Measurements from ENCODE around the gene LETM1. TPM values are rescaled to one million over a fixed set of nuclear protein-coding genes. Genes with fewer than 3 reads are reported as not detected.
A peak's percentile ranks its signal among the peaks of the same experiment; 100 is the strongest.

LETM1 gene
- total RNA-seq, 1 donor from 2014 or later: 56.1 TPM

DNA sequence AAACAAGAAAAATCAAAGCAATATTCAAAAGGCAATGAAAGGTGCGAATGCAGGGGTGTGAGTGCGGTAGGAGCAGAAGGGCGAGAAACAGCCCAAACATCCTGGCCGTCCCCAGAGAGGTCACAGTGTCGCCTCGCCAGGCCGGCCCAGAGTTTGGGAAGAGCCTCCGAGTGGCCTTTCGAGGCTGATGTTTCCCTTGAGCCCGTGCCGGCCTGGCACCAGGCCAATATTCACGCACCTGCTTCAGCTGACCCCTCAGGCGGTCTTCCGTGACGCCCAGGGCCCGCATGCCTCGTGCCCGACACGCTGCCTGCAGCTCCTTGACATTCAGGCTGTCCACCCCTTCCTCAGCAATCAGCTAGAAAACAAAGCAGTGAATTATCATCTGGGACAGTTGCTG lies 30.6 kb downstream of the LETM1 start:
- no peak for DNase-seq (ENCODE audit: low spot score)

- no peak for DNase-seq (ENCODE audit: low spot score)
Observed at GRCh38 chr4:1824746-1825145, 31.2 kb downstream of the LETM1 start.

DNA sequence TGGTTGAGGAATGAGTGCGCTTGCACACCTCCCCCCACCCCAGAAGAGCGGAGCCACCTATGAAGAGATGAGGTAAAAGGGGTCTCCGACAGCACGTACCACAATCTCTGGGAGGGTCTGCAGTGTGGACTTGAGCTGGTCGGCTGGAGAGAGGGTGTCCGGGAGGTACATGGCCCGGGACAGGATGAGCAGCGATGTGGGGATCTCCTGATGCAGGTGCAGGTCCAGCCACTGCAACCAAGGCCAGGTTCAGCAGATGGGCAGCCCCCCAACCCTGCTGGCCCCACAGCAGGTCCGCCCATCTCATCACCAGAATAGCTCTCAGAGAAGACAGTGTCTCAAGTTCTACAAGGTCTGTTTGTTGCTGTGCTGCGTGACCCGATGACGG lies 32.4 kb downstream of the LETM1 start:
- DNase-seq (ENCODE audit: low spot score): no peak

DNA sequence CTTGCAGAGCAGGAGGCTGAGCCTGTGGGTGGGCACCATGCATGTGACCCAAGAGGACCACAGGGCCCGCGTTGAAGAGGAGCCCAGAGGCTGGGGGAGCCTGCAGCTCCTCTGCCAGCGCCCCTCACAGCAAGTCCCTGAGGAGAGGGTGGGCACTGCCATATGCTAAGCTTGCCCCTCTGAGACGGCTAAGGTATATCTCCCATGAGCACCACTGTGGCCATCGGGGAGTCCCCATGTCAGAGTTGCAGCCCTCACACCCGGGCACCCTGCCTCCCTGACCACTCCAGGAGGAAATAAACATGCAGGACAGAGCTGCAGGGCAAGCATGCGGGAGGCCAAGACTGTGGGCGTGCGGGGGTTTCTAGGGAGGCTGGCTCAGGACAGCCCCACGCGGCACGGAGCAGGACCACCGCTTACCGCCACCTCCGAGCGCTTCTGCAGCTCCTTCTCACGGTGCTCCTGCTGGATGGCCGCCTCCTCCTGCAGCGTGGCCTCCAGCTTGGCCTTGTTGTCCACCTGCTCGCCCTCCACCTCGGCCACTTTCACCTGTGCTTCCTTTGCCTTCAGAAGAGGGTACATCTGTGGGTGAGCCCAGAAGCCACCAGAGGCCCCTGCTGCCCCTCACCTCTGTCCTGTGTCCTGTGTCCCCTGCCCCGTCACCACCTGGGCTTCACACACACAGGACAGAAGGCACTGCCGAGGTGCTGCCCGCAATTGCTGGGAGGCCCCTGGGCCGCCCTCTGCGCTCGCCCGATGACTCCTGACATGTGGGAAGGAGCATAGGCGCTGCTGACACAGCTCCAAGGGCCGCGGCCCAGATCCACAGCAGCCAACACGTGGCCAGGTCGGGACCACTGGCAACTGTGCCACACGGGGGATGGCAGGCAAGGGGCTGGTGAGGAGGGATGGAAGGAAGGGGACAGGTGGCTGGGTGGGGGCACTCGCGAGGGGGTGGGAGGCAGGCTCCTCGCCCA lies 33.1 kb downstream of the LETM1 start:
- DNase-seq (ENCODE audit: low spot score): no peak

DNA sequence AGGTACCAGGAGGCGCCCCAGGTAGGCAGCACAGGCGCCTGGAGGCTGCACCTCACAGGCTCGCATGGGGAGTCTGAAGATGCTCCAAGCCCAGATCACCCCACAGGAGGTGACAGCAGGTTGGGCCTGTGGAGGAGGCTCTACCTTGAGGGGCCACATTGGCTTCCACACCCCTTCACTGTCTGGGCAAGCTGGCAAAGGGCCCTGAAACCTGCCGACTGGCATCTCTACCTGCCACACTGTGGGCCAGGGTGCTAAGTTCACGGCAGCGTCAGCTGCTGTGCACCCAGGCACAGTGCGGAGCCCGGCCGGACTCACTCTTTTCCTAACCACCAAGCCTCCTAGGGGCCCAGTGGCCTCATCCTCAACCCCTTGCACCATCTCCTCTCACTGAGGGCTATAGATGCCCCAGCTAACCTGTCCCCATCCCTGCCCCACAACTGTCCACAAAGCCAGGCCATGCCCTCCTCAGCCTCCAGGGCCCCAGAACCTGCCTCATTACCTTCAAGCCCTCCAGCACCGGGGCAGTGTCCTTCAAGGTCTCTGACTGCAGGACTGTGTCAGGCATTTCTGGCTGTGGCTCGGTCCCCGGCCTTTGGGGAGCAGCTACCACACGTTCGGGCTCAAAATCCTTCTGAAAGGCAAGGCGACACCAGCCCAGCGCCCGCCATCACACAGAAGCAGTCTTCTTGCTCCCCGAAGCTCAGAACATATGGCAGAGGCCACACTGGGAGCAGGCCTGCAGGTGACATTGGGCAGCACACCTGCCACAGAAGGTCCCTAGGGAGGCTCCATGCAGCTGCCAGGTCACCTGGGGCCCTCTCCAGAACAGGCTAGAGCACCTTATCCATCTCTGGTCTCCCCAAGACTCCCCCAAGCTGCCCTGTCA lies 34.0 kb downstream of the LETM1 start:
- DNase-seq (ENCODE audit: low spot score): no peak

- DNase-seq (ENCODE audit: low spot score): no peak
Observed at GRCh38 chr4:1819816-1820215, 36.1 kb downstream of the LETM1 start.

- no peak for DNase-seq (ENCODE audit: low spot score)
Observed at GRCh38 chr4:1819284-1819683, 36.7 kb downstream of the LETM1 start.

GRCh38 chr4:1815997-1816860 lies 39.7 kb downstream of the LETM1 start:
- no peak for DNase-seq (ENCODE audit: low spot score)

GRCh38 chr4:1815096-1815996 lies 40.6 kb downstream of the LETM1 start:
- DNase-seq (ENCODE audit: low spot score): no peak

- no peak for DNase-seq (ENCODE audit: low spot score)
Observed at GRCh38 chr4:1814453-1814852, 41.5 kb downstream of the LETM1 start.

- DNase-seq (ENCODE audit: low spot score): no peak
Observed at GRCh38 chr4:1813915-1814314, 42.0 kb downstream of the LETM1 start.

DNA sequence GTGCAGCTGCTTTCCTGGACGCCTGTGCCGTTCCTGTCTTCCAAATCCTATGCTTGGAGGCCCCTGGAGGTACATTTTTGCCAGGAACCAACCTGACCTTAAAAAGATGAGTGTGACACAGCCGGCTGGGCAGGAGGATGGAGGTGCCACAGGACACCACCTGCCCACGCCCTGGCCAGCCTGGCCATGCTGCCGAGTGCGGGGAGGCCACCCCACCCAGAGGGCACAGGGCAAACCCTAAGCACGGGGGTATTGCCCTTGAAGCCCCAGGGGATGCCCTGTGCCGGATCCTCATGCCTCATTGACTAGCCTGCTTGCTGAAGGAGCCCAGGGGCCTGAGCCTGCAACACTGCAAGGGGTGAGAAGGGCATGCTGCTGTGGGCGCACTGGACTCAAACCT lies 42.7 kb downstream of the LETM1 start:
- no peak for DNase-seq (ENCODE audit: low spot score)

DNA sequence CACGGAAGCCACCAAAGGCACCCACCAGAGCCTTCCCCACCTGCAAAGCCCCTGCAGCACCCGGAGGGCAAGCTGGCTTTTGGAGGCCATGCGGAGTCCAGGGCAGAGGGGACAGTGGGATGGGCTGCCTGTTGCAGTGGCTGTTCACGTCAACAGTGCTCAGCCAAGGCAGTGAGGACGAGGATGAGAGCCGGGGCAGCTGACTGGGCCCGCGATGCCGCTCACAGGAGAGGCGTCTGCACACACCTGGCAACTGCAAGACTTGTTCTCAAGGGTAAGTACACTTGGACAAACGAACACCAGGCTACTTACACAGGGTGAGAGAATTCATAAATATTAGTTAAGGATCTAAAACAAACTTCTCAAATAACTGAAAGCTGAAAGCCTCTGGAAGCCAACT lies 43.2 kb downstream of the LETM1 start:
- DNase-seq (ENCODE audit: low spot score): no peak

DNA sequence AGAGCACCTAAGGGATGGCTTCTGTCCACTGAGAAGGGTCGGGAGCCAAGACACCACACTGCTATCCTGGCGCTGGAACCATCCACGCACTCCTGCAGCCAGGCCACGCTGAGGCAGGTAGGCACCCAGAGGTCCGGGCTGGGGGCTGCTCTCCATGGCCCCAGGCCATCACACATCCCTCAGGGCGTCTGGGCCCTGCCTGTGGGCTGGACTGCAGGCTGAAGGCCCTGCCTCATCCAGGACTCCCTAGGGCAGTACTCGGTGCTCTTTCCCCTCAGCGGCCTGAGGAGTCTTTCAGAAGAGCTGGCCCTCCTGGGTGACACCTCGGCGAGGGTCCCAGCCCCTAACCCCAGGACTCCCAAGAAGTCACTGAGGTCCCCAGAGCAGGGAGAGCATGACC lies 45.2 kb downstream of the LETM1 start:
- no peak for DNase-seq (ENCODE audit: low spot score)

DNA sequence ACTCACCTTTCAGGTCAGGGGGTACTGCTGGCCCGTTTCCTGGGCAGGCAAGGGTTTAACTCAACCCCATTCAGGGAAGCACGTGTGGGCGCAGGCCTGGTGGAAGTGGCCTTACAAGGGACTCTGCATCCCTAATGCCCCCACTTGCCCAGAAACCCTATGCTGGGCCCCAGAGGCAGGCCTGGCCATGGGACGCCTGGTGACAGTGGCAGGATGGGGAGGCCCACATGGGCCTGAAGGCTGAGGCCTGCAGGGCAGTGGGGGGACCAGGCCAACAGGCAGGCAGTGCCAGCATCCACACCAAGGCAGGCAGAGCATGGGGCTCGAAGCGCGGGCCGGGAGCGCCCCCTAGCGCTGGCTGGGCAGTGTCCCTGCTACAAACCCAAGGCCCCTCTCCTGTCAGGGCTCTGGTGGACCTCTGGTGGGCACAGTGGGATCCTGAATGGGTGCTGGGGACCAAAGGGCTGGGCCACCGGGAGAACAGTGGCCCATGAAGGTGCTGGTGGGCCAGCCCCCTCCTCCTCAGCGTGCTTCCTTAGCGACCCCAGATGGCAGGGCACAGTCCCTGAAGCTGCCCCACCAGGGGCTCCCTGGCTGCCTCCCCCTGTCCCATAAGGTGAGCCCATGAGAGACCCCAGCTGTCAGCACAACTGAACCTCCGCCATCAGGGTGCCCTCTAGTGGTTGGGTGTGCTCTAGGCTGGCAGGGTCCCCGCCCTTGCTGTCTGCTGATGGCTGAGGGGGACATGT lies 46.0 kb downstream of the LETM1 start:
- DNase-seq (ENCODE audit: low spot score): peak; percentile 74

GRCh38 chr4:1808851-1809753 lies 46.9 kb downstream of the LETM1 start:
- DNase-seq (ENCODE audit: low spot score): no peak

GRCh38 chr4:1808396-1808795 lies 47.6 kb downstream of the LETM1 start:
- DNase-seq (ENCODE audit: low spot score): no peak

GRCh38 chr4:1807332-1807777 lies 48.6 kb downstream of the LETM1 start:
- no peak for DNase-seq (ENCODE audit: low spot score)

Measured in ureter (tissue), 1 donor.